Common myeloid progenitor, CD34-positive (primary cell): Measurements from ENCODE around the gene SLC50A1.
A peak's percentile ranks its signal among the peaks of the same experiment; 100 is the strongest.

Experiments
- CTCF ChIA-PET: fragments of 350-600 bp; sonication (Branson Sonifier 250); formaldehyde crosslinking; loops from one replicate; lab custom pipeline; 2021; ENCODE audit warnings: antibody characterized with exemption; lab: Charles Lee
- POLR2A ChIA-PET: fragments of 350-600 bp; sonication (Branson Sonifier 250); formaldehyde crosslinking; loops from one replicate; lab custom pipeline; 2021; ENCODE audit warnings: antibody characterized with exemption; lab: Charles Lee
- DNase-seq, 3 donors: peaks; one replicate each; pipeline versions ENCODE4 v3.0.0 to v3.0.0-alpha.2; 2013
- H3K27ac ChIP-seq, 2 experiments: 1 replicate in 1 of 2; 2 replicates in 1 of 2; pipeline ENCODE4 v1.7.0; 2013; ENCODE audit warnings: inconsistent platforms in 2 of 2, low read length in 2 of 2, mild to moderate bottlenecking in 2 of 2, low read depth in 1 of 2, moderate library complexity in 1 of 2; ENCODE audit not compliant: severe bottlenecking in 2 of 2, insufficient read depth in 1 of 2, poor library complexity in 1 of 2
- H3K27me3 ChIP-seq, 5 experiments: replicated peaks in 2 of 5; 1 replicate in 3 of 5; 2 replicates in 2 of 5; pipeline versions ENCODE4 v1.6.1 to v1.7.0; 2013; ENCODE audit warnings: low read length in 4 of 5, mild to moderate bottlenecking in 2 of 5, moderate library complexity in 2 of 5, inconsistent platforms in 1 of 5; ENCODE audit not compliant: insufficient read depth in 5 of 5, control insufficient read depth in 4 of 5
- H3K36me3 ChIP-seq, 4 experiments: 1 replicate in 2 of 4; 2 replicates in 2 of 4; pipeline versions ENCODE4 v1.6.1 to v1.7.0; 2013; ENCODE audit warnings: low read length in 3 of 4, control low read depth in 1 of 4, mild to moderate bottlenecking in 1 of 4; ENCODE audit not compliant: control insufficient read depth in 4 of 4, insufficient read depth in 4 of 4
- H3K4me1 ChIP-seq, 4 experiments: 1 replicate in 3 of 4; 2 replicates in 1 of 4; pipeline versions ENCODE4 v1.6.1 to v1.7.1; 2013; ENCODE audit warnings: low read length in 3 of 4, mild to moderate bottlenecking in 3 of 4, control low read depth in 1 of 4, inconsistent platforms in 1 of 4, moderate library complexity in 1 of 4; ENCODE audit not compliant: control insufficient read depth in 4 of 4, insufficient read depth in 4 of 4; ENCODE audit errors: control extremely low read depth in 1 of 4
- H3K4me3 ChIP-seq, 7 experiments: 1 replicate in 4 of 7; 2 replicates in 3 of 7; pipeline versions ENCODE4 v1.5.1 to v1.7.0; 2013; ENCODE audit warnings: mild to moderate bottlenecking in 7 of 7, low read length in 6 of 7, moderate library complexity in 6 of 7, inconsistent platforms in 2 of 7, low read depth in 2 of 7, control low read depth in 1 of 7; ENCODE audit not compliant: insufficient read depth in 4 of 7, control insufficient read depth in 1 of 7; ENCODE audit errors: extremely low read depth in 1 of 7
- H3K9me3 ChIP-seq, 5 experiments: 1 replicate in 4 of 5; 2 replicates in 1 of 5; pipeline versions ENCODE4 v1.6.1 to v1.7.1; 2013; ENCODE audit warnings: low read length in 4 of 5, mild to moderate bottlenecking in 2 of 5, inconsistent platforms in 1 of 5, low read depth in 1 of 5, moderate library complexity in 1 of 5; ENCODE audit not compliant: control insufficient read depth in 4 of 5, insufficient read depth in 2 of 5; ENCODE audit errors: control extremely low read depth in 1 of 5
- WGBS: methylation state at CpG from one replicate; pipeline ENCODE4 v1.1.5; 2013; ENCODE audit not compliant: insufficient coverage; 5-methylcytosine and 5-hydroxymethylcytosine counted together

SLC50A1 gene

DNA sequence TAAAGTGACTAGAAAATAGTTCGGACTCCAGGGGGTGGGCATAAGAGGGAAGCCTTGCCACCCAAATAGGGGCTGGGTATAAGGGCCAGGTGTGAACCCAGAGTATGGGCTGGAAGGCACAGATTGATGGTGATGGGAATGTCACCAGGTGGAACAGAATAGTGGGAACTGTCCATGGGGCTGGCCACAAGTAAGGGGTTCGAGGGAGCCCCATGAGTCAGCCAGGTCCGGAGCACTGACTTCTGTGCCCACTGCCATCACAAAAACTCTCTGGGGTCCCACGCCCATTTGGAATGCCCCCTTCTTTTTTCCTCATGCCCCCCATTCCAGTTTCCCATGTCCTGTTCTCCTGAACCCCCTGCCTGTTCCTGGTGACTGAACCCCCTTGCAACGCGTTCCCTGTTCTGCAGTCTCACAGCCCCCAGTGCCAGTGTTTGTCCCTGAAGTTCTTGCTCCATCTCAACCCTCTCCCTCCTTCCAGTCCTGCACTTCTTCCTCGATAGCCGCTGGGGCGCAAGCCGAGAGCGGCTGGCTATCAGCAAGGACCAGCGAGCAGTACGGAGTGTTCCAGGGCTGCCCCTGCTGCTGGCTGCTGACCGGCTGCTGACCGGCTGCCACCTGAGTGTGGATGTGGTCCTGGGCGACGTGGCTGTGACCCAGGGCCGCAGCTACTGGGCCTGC is 45.9 kb downstream of the SLC50A1 start:
- CTCF ChIA-PET = interaction anchor here (9.5 kb wide), 1 partner anchor 13 kb away, joined by 130 read pairs; no protein-coding TSS in a partner anchor
- H3K27me3 ChIP-seq = no peaks in the 10 kb centered on the region
- POLR2A ChIA-PET = no interaction called here
- no peak overlapping the region for H3K4me3 ChIP-seq
- no peak for DNase-seq
- H3K27ac ChIP-seq = no peak overlapping the region
- H3K9me3 ChIP-seq = no peaks in the 10 kb centered on the region
- H3K4me1 ChIP-seq = peaks cover 0 to 9% (median 6%) of the 10 kb centered on the region in 4 experiments
- over 99% methylated on average over 17 of the region's 18 CpGs for WGBS
- H3K36me3 ChIP-seq = peaks cover 7 to 67% (median 20%) of the 10 kb centered on the region in 4 experiments

DNA sequence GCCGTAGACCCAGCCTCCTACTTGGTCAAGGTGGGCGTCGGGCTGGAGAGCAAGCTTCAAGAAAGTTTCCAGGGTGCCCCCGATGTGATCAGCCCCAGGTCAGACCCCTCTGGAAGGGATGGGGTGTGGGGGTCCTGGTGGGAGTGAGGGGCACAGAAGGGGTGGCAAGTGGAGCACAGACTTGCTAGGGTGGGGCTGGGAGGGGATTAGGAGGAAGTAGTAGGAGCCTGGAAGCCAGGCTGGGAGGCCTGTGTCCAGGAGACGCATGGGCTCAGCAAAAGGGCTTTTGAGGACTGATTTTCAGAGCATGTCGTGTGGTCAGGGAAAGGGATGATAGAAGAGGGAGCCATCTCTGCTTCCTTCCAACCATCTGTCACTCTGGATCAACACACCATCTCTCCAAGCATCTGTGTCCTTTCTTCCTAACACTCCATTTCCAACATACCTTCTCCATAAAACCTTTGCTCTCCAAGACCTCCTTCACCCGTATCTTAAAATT is 46.4 kb downstream of the SLC50A1 start:
- DNase-seq = no peak
- H3K36me3 ChIP-seq = peaks cover 7 to 63% (median 19%) of the 10 kb centered on the region in 4 experiments
- H3K27ac ChIP-seq = no peak overlapping the region
- POLR2A ChIA-PET = no interaction called here
- no peaks in the 10 kb centered on the region for H3K27me3 ChIP-seq
- CTCF ChIA-PET = no interaction called here
- peaks cover 0 to 9% (median under 1%) of the 10 kb centered on the region in 4 experiments for H3K4me1 ChIP-seq
- 100% methylated on average over 5 of the region's 7 CpGs for WGBS
- no peaks in the 10 kb centered on the region for H3K9me3 ChIP-seq
- H3K4me3 ChIP-seq = no peak overlapping the region

- ChIA-PET CTCF (interaction anchor here (0.6 to 2.0 kb wide), 3 partner anchors 8 to 23 kb away, joined by 3 to 6 read pairs (median 5); partner anchors contain the start of gene THBS3), POLR2A (no interaction called here)
- Histone ChIP-seq H3K4me3 (no peak overlapping the region), H3K27me3 (no peaks in the 10 kb centered on the region), H3K9me3 (no peaks in the 10 kb centered on the region), H3K27ac (no peak overlapping the region), H3K36me3 (peaks cover 4 to 46% (median 8%) of the 10 kb centered on the region in 4 experiments), H3K4me1 (peaks cover 0 to 7% (median 0%) of the 10 kb centered on the region in 4 experiments)
- WGBS = 95% methylated on average over 14 of the region's 20 CpGs
- DNase-seq = no peak
Measured at GRCh38 chr1:155183775-155184221, 48.1 kb downstream of the SLC50A1 start.

- Histone ChIP-seq H3K27ac (no peak overlapping the region), H3K4me1 (peaks cover 0 to 5% (median 0%) of the 10 kb centered on the region in 4 experiments), H3K4me3 (no peak overlapping the region), H3K9me3 (no peaks in the 10 kb centered on the region), H3K27me3 (no peaks in the 10 kb centered on the region), H3K36me3 (peaks cover 4 to 40% (median 5%) of the 10 kb centered on the region in 4 experiments)
- 94% methylated on average over 3 of the region's 4 CpGs for WGBS
- ChIA-PET CTCF (interaction anchor here (0.6 to 2.0 kb wide), 3 partner anchors 8 to 23 kb away, joined by 3 to 6 read pairs (median 5); partner anchors contain the start of gene THBS3), POLR2A (no interaction called here)
- no peak for DNase-seq
Measured at GRCh38 chr1:155184351-155184811, 48.7 kb downstream of the SLC50A1 start.

- H3K27ac ChIP-seq = no peak overlapping the region
- POLR2A ChIA-PET = no interaction called here
Measured at GRCh38 chr1:155184835-155185782, 49.5 kb downstream of the SLC50A1 start.

DNA sequence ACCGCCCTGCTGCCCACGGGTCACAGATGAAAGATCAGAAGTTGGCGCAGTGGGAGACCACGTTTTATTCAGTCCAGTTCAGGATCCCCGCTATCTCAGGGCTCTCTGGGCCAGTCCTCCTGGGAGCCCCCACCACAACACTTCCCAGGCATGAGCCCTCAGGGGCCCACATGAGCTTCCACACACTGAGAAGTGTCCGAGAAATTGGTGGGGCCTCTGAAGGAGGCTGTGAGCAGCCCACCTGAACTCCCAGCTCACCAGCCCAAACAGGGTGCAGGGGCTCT is 50.1 kb downstream of the SLC50A1 start:
- Histone ChIP-seq H3K27me3 (no peaks in the 10 kb centered on the region), H3K9me3 (no peaks in the 10 kb centered on the region), H3K4me3 (no peak overlapping the region), H3K4me1 (peaks cover 0 to 5% (median 0%) of the 10 kb centered on the region in 4 experiments), H3K27ac (no peak overlapping the region), H3K36me3 (peaks cover 0 to 30% (median 1%) of the 10 kb centered on the region in 4 experiments)
- DNase-seq = no peak
- ChIA-PET CTCF (interaction anchor here (1.0 kb wide), 2 partner anchors 8 to 41 kb away, joined by 4 read pairs; no protein-coding TSS in a partner anchor), POLR2A (no interaction called here)
- WGBS = 88% methylated on average over 5 of the region's 6 CpGs

More at GRCh38 chr1:155184835-155185782, 49.5 kb downstream of the SLC50A1 start:
- 78% methylated on average over 14 of the region's 21 CpGs for WGBS
- CTCF ChIA-PET = interaction anchor here (1.0 to 2.0 kb wide), 4 partner anchors 9 to 42 kb away, joined by 4 to 6 read pairs (median 4); partner anchors contain the start of gene THBS3
- Histone ChIP-seq H3K9me3 (no peaks in the 10 kb centered on the region), H3K36me3 (peaks cover 0 to 32% (median 1%) of the 10 kb centered on the region in 4 experiments), H3K27me3 (no peaks in the 10 kb centered on the region), H3K4me3 (no peak overlapping the region), H3K4me1 (peaks cover 0 to 5% (median 0%) of the 10 kb centered on the region in 4 experiments)
- DNase-seq = peak in 2 of 3 donors; percentile 32 to 41
